ENCODE results near the gene ASB10.

Gene ASB10

DNA sequence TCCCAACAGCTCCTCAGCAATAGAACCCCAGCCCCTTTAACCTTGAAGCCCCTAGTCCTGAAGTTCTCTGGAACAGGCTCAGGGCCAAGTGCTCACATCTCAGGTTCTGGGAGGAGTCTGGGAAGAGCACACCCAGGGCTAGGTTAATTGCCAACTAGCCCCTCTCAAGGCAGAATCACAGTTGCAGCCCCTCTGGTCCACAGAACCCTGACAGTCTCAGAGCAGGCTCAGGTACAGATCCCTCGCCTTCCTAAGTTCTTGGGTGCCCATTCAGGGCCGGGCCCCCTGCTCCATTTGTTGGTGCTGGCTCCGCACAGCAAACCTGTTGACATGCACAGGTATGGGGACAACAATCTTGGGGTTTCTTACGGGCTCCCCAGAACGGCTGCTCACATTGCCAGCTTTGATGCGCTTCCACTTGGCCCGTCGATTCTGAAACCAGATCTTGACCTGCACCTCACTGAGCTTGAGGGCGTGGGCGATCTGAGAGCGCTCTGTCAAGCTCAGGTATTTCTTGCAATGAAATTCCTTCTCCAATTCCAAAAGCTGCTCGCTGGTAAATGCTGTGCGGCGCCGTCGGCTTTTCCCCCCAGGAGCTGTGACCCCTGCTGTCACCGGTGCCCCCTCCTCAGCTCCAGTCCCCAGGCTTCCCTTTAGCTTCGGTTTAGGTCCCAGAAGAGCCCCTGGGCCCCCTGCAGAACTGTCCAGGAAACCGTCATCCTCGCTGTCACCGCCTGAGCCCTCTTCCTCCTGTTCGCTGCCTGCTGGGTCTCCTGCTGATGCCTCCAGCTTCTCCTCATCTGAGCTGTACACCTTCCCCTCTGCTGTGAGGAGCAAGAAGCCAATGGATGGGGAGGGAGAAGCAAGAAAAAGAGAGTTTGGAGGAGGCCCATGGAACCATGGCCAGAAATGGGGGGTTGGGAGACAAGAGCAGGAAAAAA is 38.5 kb downstream of the ASB10 start:
- Histone ChIP-seq H3K4me3 (ENCODE audit: low read length) (no peak overlapping the region), H3K9me3 (ENCODE audit: insufficient read depth, low read length) (no peaks in the 10 kb centered on the region), H3K27me3 (ENCODE audit: low read depth, low read length) (peaks cover 32% of the 10 kb centered on the region), H3K79me2 (ENCODE audit: low read length) (no peaks in the 10 kb centered on the region), H3K9ac (ENCODE audit: low read length) (no peak overlapping the region), H4K20me1 (ENCODE audit: insufficient read depth, low read length) (no peaks in the 10 kb centered on the region), H3K36me3 (replicated peaks; ENCODE audit: low read depth, low read length) (peaks cover 6% of the 10 kb centered on the region), H3K27ac (ENCODE audit: low read length) (no peak overlapping the region), H2AFZ (ENCODE audit: low read depth, low read length) (no peak overlapping the region), H3K4me2 (ENCODE audit: low read length) (no peak overlapping the region), H3K4me1 (ENCODE audit: low read length) (no peaks in the 10 kb centered on the region)
- TF ChIP-seq, protein P1, sequence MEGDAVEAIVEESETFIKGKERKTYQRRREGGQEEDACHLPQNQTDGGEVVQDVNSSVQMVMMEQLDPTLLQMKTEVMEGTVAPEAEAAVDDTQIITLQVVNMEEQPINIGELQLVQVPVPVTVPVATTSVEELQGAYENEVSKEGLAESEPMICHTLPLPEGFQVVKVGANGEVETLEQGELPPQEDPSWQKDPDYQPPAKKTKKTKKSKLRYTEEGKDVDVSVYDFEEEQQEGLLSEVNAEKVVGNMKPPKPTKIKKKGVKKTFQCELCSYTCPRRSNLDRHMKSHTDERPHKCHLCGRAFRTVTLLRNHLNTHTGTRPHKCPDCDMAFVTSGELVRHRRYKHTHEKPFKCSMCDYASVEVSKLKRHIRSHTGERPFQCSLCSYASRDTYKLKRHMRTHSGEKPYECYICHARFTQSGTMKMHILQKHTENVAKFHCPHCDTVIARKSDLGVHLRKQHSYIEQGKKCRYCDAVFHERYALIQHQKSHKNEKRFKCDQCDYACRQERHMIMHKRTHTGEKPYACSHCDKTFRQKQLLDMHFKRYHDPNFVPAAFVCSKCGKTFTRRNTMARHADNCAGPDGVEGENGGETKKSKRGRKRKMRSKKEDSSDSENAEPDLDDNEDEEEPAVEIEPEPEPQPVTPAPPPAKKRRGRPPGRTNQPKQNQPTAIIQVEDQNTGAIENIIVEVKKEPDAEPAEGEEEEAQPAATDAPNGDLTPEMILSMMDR (IDR thresholded peaks at IDR 0.05; ENCODE audit: low read depth, low read length) = no peak
- no peak for TF ChIP-seq EZH2phosphoT487 (IDR thresholded peaks at IDR 0.05; ENCODE audit: low read depth)

DNA sequence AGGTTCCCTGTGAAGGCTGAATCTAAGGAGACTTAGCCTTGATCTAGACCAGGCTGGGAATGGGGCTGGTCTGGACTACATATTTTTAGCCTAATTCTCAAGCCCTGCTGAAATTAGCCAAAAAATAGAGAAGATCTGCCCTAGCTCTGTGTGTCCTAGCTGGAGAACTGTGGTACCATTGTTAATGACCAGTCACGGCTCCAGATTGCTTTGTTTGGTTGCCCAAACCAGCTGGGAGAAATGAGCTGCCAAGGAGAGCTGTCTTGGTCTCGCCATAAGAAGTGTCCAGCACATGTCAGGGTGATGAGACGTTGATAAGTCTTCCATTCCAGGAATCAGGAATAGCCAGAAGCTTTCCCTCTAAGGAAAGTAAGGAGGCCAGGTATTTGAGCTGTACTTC is 40.3 kb downstream of the ASB10 start:
- H3K9ac ChIP-seq (ENCODE audit: low read length) = no peak overlapping the region
- peaks cover 7% of the 10 kb centered on the region for H3K36me3 ChIP-seq (replicated peaks; ENCODE audit: low read depth, low read length)
- H3K27me3 ChIP-seq (ENCODE audit: low read depth, low read length) = peaks cover 19% of the 10 kb centered on the region
- no peak for TF ChIP-seq EZH2phosphoT487 (IDR thresholded peaks at IDR 0.05; ENCODE audit: low read depth)
- TF ChIP-seq, protein P1 (IDR thresholded peaks at IDR 0.05; ENCODE audit: low read depth, low read length) = no peak
- H3K4me3 ChIP-seq (ENCODE audit: low read length) = no peak overlapping the region
- H3K9me3 ChIP-seq (ENCODE audit: insufficient read depth, low read length) = no peaks in the 10 kb centered on the region
- no peak overlapping the region for H3K4me2 ChIP-seq (ENCODE audit: low read length)
- no peaks in the 10 kb centered on the region for H3K79me2 ChIP-seq (ENCODE audit: low read length)
- H3K27ac ChIP-seq (ENCODE audit: low read length) = no peak overlapping the region
- H2AFZ ChIP-seq (ENCODE audit: low read depth, low read length) = no peak overlapping the region
- no peaks in the 10 kb centered on the region for H4K20me1 ChIP-seq (ENCODE audit: insufficient read depth, low read length)
- no peaks in the 10 kb centered on the region for H3K4me1 ChIP-seq (ENCODE audit: low read length)

DNA sequence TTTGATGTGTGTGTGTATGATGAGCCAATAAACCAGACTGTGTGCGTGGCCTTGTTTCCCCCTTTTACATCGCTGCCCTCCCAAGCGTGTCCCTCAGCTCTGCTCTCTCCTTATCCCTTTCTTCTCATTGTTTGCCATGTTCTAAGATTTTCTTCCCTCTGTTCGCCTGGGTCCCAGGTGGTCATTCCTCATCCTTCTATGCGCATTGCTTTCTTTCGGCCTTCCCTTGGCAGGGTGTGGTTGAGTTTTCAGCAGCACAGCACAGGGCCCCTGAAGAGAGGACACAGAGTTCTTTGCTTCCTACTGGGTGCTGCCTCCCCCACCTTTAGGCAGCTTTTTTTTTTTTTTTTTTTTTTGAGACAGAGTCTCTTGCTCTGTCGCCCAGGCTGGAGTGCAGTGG is 42.7 kb downstream of the ASB10 start:
- H3K79me2 ChIP-seq (ENCODE audit: low read length) = no peaks in the 10 kb centered on the region
- no peaks in the 10 kb centered on the region; the same call in 1 of the 2 replicates for H4K20me1 ChIP-seq (ENCODE audit: insufficient read depth, low read length)
- H3K9me3 ChIP-seq (ENCODE audit: insufficient read depth, low read length) = no peaks in the 10 kb centered on the region
- TF ChIP-seq, protein P1 (IDR thresholded peaks at IDR 0.05; ENCODE audit: low read depth, low read length) = no peak
- TF ChIP-seq EZH2phosphoT487 (IDR thresholded peaks at IDR 0.05; ENCODE audit: low read depth) = no peak
- 0 out of 2 replicates have a peak, but pooled peaks cover under 1% of the 10 kb centered on the region for H3K27me3 ChIP-seq (ENCODE audit: low read depth, low read length)
- H2AFZ ChIP-seq (ENCODE audit: low read depth, low read length) = no peak overlapping the region
- no peak overlapping the region for H3K4me3 ChIP-seq (ENCODE audit: low read length)
- H3K9ac ChIP-seq (ENCODE audit: low read length) = no peak overlapping the region
- H3K4me1 ChIP-seq (ENCODE audit: low read length) = no peaks in the 10 kb centered on the region
- peaks cover 7% of the 10 kb centered on the region for H3K36me3 ChIP-seq (replicated peaks; ENCODE audit: low read depth, low read length)
- H3K27ac ChIP-seq (ENCODE audit: low read length) = no peak overlapping the region
- H3K4me2 ChIP-seq (ENCODE audit: low read length) = no peak overlapping the region

DNA sequence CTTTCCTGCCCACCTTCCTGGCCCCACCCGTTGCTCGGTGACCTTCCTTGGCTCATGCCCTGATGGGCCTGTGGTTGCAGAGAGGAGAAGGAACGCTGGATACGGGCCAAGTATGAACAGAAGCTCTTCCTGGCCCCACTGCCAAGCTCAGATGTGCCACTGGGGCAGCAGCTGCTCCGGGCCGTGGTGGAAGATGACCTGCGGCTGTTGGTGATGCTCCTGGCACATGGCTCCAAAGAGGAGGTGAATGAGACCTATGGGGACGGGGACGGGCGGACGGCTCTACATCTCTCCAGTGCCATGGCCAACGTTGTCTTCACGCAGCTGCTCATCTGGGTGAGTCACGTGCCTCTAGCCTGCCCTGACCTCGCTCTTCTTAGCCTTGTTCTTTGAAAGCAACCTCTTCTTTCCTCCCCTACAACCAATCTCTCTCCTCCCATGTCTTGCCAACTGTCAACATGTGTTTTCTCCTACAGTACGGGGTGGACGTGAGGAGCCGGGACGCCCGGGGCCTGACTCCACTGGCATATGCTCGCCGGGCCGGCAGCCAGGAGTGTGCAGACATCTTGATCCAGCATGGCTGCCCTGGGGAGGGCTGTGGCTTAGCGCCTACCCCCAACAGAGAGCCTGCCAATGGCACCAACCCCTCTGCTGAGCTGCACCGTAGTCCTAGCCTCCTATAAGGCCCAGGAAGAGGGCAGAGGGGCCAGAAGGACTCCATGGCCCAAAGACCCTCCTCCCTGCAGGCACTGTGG is 43.6 kb downstream of the ASB10 start:
- H2AFZ ChIP-seq (ENCODE audit: low read depth, low read length) = no peak overlapping the region
- H3K9ac ChIP-seq (ENCODE audit: low read length) = no peak overlapping the region
- H3K4me3 ChIP-seq (ENCODE audit: low read length) = no peak overlapping the region
- H4K20me1 ChIP-seq (ENCODE audit: insufficient read depth, low read length) = no peaks in the 10 kb centered on the region; the same call in 1 of the 2 replicates
- H3K79me2 ChIP-seq (ENCODE audit: low read length) = no peaks in the 10 kb centered on the region
- TF ChIP-seq, protein P1 (IDR thresholded peaks at IDR 0.05; ENCODE audit: low read depth, low read length) = no peak
- TF ChIP-seq EZH2phosphoT487 (IDR thresholded peaks at IDR 0.05; ENCODE audit: low read depth) = no peak
- H3K9me3 ChIP-seq (ENCODE audit: insufficient read depth, low read length) = no peaks in the 10 kb centered on the region
- no peak overlapping the region for H3K27ac ChIP-seq (ENCODE audit: low read length)
- no peak overlapping the region for H3K4me2 ChIP-seq (ENCODE audit: low read length)
- peaks cover 7% of the 10 kb centered on the region for H3K36me3 ChIP-seq (replicated peaks; ENCODE audit: low read depth, low read length)
- no peaks in the 10 kb centered on the region for H3K4me1 ChIP-seq (ENCODE audit: low read length)
- no peaks in the 10 kb centered on the region for H3K27me3 ChIP-seq (ENCODE audit: low read depth, low read length)

All from OCI-LY3 (cell line).